ENCODE data around the gene TUBB3. TPM values are rescaled to one million over a fixed set of nuclear protein-coding genes. Genes with fewer than 3 reads are reported as not detected.

TUBB3 gene
- total and polyA plus RNA-seq, 2 of the 8 experiments (the other 6 are each of a cell fraction or from before 2014, with no cell fraction given) = 275 to 393 TPM

DNA sequence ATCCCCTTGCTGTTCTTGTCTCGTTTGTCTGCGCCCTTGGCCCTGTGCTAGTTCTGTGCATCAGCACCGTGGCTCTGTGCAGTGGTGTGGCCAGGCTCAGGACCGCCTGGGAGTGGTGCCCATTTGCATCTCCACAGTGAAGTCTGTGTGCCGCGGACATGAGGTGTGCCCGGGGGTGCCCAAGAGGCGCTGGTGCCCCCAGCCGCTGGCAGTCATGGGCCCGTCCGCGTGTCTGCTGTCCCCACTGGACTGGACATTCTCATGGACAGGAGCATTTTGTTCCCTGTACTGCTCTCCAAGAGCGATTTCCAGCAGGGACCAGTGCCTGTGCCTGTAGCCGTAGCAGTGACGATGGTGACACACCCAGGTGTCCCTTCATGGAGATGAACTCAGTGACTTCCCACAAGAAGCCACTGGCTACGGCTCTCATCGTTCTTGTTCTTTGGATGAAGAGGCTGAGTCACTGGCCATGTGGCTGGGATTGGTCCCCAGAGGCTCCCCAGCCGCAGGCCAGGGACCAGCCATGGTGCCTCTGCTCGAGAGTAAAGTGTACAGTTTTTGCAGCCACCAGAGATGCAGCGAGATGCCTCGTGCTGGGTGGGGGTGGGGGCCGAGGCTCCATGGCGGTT lies 17.5 kb upstream of the TUBB3 start (continued):
- TF ChIP-seq, protein P1, sequence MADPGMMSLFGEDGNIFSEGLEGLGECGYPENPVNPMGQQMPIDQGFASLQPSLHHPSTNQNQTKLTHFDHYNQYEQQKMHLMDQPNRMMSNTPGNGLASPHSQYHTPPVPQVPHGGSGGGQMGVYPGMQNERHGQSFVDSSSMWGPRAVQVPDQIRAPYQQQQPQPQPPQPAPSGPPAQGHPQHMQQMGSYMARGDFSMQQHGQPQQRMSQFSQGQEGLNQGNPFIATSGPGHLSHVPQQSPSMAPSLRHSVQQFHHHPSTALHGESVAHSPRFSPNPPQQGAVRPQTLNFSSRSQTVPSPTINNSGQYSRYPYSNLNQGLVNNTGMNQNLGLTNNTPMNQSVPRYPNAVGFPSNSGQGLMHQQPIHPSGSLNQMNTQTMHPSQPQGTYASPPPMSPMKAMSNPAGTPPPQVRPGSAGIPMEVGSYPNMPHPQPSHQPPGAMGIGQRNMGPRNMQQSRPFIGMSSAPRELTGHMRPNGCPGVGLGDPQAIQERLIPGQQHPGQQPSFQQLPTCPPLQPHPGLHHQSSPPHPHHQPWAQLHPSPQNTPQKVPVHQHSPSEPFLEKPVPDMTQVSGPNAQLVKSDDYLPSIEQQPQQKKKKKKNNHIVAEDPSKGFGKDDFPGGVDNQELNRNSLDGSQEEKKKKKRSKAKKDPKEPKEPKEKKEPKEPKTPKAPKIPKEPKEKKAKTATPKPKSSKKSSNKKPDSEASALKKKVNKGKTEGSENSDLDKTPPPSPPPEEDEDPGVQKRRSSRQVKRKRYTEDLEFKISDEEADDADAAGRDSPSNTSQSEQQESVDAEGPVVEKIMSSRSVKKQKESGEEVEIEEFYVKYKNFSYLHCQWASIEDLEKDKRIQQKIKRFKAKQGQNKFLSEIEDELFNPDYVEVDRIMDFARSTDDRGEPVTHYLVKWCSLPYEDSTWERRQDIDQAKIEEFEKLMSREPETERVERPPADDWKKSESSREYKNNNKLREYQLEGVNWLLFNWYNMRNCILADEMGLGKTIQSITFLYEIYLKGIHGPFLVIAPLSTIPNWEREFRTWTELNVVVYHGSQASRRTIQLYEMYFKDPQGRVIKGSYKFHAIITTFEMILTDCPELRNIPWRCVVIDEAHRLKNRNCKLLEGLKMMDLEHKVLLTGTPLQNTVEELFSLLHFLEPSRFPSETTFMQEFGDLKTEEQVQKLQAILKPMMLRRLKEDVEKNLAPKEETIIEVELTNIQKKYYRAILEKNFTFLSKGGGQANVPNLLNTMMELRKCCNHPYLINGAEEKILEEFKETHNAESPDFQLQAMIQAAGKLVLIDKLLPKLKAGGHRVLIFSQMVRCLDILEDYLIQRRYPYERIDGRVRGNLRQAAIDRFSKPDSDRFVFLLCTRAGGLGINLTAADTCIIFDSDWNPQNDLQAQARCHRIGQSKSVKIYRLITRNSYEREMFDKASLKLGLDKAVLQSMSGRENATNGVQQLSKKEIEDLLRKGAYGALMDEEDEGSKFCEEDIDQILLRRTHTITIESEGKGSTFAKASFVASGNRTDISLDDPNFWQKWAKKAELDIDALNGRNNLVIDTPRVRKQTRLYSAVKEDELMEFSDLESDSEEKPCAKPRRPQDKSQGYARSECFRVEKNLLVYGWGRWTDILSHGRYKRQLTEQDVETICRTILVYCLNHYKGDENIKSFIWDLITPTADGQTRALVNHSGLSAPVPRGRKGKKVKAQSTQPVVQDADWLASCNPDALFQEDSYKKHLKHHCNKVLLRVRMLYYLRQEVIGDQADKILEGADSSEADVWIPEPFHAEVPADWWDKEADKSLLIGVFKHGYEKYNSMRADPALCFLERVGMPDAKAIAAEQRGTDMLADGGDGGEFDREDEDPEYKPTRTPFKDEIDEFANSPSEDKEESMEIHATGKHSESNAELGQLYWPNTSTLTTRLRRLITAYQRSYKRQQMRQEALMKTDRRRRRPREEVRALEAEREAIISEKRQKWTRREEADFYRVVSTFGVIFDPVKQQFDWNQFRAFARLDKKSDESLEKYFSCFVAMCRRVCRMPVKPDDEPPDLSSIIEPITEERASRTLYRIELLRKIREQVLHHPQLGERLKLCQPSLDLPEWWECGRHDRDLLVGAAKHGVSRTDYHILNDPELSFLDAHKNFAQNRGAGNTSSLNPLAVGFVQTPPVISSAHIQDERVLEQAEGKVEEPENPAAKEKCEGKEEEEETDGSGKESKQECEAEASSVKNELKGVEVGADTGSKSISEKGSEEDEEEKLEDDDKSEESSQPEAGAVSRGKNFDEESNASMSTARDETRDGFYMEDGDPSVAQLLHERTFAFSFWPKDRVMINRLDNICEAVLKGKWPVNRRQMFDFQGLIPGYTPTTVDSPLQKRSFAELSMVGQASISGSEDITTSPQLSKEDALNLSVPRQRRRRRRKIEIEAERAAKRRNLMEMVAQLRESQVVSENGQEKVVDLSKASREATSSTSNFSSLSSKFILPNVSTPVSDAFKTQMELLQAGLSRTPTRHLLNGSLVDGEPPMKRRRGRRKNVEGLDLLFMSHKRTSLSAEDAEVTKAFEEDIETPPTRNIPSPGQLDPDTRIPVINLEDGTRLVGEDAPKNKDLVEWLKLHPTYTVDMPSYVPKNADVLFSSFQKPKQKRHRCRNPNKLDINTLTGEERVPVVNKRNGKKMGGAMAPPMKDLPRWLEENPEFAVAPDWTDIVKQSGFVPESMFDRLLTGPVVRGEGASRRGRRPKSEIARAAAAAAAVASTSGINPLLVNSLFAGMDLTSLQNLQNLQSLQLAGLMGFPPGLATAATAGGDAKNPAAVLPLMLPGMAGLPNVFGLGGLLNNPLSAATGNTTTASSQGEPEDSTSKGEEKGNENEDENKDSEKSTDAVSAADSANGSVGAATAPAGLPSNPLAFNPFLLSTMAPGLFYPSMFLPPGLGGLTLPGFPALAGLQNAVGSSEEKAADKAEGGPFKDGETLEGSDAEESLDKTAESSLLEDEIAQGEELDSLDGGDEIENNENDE (IDR thresholded peaks at IDR 0.05; ENCODE audit: insufficient replicate concordance, low read length) = no peak
- TF ChIP-seq EP300 (IDR thresholded peaks at IDR 0.05; ENCODE audit: borderline replicate concordance in 1 of 2, low read depth in 2 of 2, low read length in 2 of 2) (no peak), RAD21 (IDR thresholded peaks at IDR 0.05 in 1 of 2, conservative IDR thresholded peaks at IDR 0.05 in 1 of 2; ENCODE audit: low read depth in 2 of 2, low read length in 2 of 2) (no peak), EZH2 (IDR thresholded peaks at IDR 0.05; ENCODE audit: low read depth, low read length, severe bottlenecking) (no peak), JUN (IDR thresholded peaks at IDR 0.05; ENCODE audit: low read depth, low read length) (no peak), SP4 (IDR thresholded peaks at IDR 0.05; ENCODE audit: low read length) (no peak), YY1 (IDR thresholded peaks at IDR 0.05; ENCODE audit: low read depth, low read length) (no peak), NRF1 (IDR thresholded peaks at IDR 0.05; ENCODE audit: low read depth, low read length) (no peak), SIN3A (conservative IDR thresholded peaks at IDR 0.05 in 1 of 2, IDR thresholded peaks at IDR 0.05 in 1 of 2; ENCODE audit: low read depth in 1 of 2, low read length in 2 of 2) (no peak), POU5F1 (IDR thresholded peaks at IDR 0.05; ENCODE audit: low read depth, low read length) (no peak)
